Measurements from ENCODE around the gene PTTG1IP. TPM values are rescaled to one million over a fixed set of nuclear protein-coding genes. Genes with fewer than 3 reads are reported as not detected.

Gene PTTG1IP
- total RNA-seq, 1 donor, result 413 TPM

DNA sequence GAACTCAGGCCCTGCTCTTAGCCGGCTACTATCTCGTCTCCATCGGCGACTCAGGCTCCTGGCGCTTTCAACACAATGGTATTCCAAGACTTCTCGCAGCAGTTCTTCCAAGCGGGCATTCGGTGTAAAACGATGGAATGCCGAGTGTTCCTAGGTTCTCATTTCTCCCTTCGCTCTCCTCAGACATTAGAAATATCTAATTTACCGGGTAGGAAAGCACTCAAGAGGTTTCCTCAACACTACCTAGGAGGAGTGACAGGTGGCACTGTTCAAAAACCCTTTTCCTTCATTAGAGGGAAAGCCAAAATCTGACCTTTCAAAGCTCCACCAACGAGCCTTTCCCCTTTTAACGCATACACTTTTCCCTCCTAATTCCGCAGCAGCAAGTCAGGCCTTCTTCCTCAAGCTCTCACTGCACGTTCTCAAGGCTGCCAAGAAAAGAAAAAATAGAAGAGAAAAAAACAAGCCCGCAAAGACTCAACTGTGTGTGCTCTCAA, 72.5 kb downstream of the PTTG1IP start:
- Histone ChIP-seq H3K9me3 (ENCODE audit: low read depth, low read length) (no peaks in the 10 kb centered on the region), H3K4me1 (ENCODE audit: insufficient read depth, low read length) (peaks cover 19% of the 10 kb centered on the region), H3K4me2 (ENCODE audit: insufficient read depth, low read length) (peak overlapping the region; percentile 91), H3K36me3 (ENCODE audit: insufficient read depth, low read length) (peaks cover 49% of the 10 kb centered on the region), H2AFZ (ENCODE audit: low read length) (peak overlapping the region; percentile 90), H3K27me3 (ENCODE audit: insufficient read depth, low read length) (no peaks in the 10 kb centered on the region), H3K4me3 (ENCODE audit: insufficient read depth, low read length) (peak overlapping the region; percentile 96), H3K79me2 (ENCODE audit: insufficient read depth, low read length) (peaks cover 74% of the 10 kb centered on the region), H4K20me1 (ENCODE audit: insufficient read depth, low read length) (peaks cover 30% of the 10 kb centered on the region), H3K27ac (ENCODE audit: low read depth, low read length) (peak overlapping the region; percentile 70)
- DNase-seq (ENCODE audit: insufficient read length, low spot score, missing footprints), result peak; percentile 76
- TF ChIP-seq, protein P1, sequence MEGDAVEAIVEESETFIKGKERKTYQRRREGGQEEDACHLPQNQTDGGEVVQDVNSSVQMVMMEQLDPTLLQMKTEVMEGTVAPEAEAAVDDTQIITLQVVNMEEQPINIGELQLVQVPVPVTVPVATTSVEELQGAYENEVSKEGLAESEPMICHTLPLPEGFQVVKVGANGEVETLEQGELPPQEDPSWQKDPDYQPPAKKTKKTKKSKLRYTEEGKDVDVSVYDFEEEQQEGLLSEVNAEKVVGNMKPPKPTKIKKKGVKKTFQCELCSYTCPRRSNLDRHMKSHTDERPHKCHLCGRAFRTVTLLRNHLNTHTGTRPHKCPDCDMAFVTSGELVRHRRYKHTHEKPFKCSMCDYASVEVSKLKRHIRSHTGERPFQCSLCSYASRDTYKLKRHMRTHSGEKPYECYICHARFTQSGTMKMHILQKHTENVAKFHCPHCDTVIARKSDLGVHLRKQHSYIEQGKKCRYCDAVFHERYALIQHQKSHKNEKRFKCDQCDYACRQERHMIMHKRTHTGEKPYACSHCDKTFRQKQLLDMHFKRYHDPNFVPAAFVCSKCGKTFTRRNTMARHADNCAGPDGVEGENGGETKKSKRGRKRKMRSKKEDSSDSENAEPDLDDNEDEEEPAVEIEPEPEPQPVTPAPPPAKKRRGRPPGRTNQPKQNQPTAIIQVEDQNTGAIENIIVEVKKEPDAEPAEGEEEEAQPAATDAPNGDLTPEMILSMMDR (IDR thresholded peaks at IDR 0.05; ENCODE audit: extremely low read depth, low read depth, low read length), result peak; percentile 43

DNA sequence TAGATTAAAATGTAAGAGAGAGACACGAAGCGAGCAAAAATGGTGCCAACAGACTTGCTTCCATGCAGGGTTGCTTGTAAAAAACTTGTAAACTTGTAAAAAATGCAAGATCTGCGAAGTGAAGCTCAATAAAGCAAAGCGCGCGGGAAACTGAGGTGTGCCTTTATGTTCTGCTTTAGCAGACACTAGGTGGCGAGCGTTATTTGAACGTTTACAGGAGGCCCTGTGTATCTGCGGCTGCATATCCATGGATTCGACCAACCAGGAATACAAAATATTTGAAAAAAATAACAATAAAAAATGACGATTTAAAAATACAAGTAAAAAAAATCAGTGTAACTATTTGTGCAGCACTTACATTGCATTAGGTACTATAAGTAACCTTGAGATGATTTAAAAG, 73.4 kb downstream of the PTTG1IP start:
- peak; percentile 68 for DNase-seq (ENCODE audit: insufficient read length, low spot score, missing footprints)
- TF ChIP-seq, protein P1 (IDR thresholded peaks at IDR 0.05; ENCODE audit: extremely low read depth, low read depth, low read length), result peak; percentile 50
- H3K79me2 ChIP-seq (ENCODE audit: insufficient read depth, low read length), result peaks cover 76% of the 10 kb centered on the region
- no peaks in the 10 kb centered on the region for H3K9me3 ChIP-seq (ENCODE audit: low read depth, low read length)
- no peak overlapping the region for H2AFZ ChIP-seq (ENCODE audit: low read length)
- peaks cover 45% of the 10 kb centered on the region for H3K36me3 ChIP-seq (ENCODE audit: insufficient read depth, low read length)
- H3K4me1 ChIP-seq (ENCODE audit: insufficient read depth, low read length), result peaks cover 19% of the 10 kb centered on the region
- H3K4me2 ChIP-seq (ENCODE audit: insufficient read depth, low read length), result peak overlapping the region; percentile 91
- no peak overlapping the region for H3K27ac ChIP-seq (ENCODE audit: low read depth, low read length)
- peak overlapping the region; percentile 96 for H3K4me3 ChIP-seq (ENCODE audit: insufficient read depth, low read length)
- H3K27me3 ChIP-seq (ENCODE audit: insufficient read depth, low read length), result no peaks in the 10 kb centered on the region
- H4K20me1 ChIP-seq (ENCODE audit: insufficient read depth, low read length), result peaks cover 39% of the 10 kb centered on the region

DNA sequence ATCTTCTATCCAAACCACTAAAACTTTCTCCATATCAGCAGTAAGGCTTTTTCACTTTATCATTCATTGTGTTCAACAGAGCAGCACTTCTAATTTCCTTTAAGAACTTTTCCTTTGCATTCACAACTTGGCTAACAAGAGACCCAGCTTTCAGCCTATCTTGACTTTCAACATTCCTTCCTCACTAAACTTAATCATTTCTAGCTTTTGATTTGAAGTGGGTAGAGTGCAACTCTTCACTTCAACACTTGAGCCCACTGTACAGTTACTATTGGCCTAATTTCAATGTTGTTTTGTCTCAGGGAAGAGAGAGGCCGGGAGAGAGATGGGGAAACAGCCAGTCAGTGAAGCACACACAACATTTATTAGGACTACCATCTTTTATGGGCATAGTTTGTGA, 73.8 kb downstream of the PTTG1IP start:
- no peak overlapping the region for H3K4me2 ChIP-seq (ENCODE audit: insufficient read depth, low read length)
- no peak overlapping the region for H2AFZ ChIP-seq (ENCODE audit: low read length)
- no peaks in the 10 kb centered on the region for H3K9me3 ChIP-seq (ENCODE audit: low read depth, low read length)
- TF ChIP-seq, protein P1 (IDR thresholded peaks at IDR 0.05; ENCODE audit: extremely low read depth, low read depth, low read length), result no peak
- H3K4me3 ChIP-seq (ENCODE audit: insufficient read depth, low read length), result no peak overlapping the region
- H3K27me3 ChIP-seq (ENCODE audit: insufficient read depth, low read length), result no peaks in the 10 kb centered on the region
- peaks cover 40% of the 10 kb centered on the region for H4K20me1 ChIP-seq (ENCODE audit: insufficient read depth, low read length)
- DNase-seq (ENCODE audit: insufficient read length, low spot score, missing footprints), result no peak
- H3K36me3 ChIP-seq (ENCODE audit: insufficient read depth, low read length), result peaks cover 40% of the 10 kb centered on the region
- peaks cover 76% of the 10 kb centered on the region for H3K79me2 ChIP-seq (ENCODE audit: insufficient read depth, low read length)
- H3K4me1 ChIP-seq (ENCODE audit: insufficient read depth, low read length), result peaks cover 19% of the 10 kb centered on the region
- H3K27ac ChIP-seq (ENCODE audit: low read depth, low read length), result no peak overlapping the region

Other genes starting within 250 kb of the PTTG1IP start
- not detected in 2 replicates for gene KRTAP10-9, start 246.6 kb downstream of the PTTG1IP start, total RNA-seq
- gene KRTAP10-10, start 236.3 kb downstream of the PTTG1IP start, total RNA-seq, result not detected in 2 replicates
- gene KRTAP10-11, start 227.3 kb downstream of the PTTG1IP start, total RNA-seq, result not detected in 2 replicates
- not detected in 2 replicates for gene KRTAP12-4, start 219.0 kb downstream of the PTTG1IP start, total RNA-seq
- gene KRTAP12-3, start 215.8 kb downstream of the PTTG1IP start, total RNA-seq, result not detected in 2 replicates
- gene KRTAP12-2, start 206.8 kb downstream of the PTTG1IP start, total RNA-seq, result not detected in 2 replicates
- not detected in 2 replicates for gene KRTAP12-1, start 191.5 kb downstream of the PTTG1IP start, total RNA-seq
- gene KRTAP10-12, start 176.5 kb downstream of the PTTG1IP start, total RNA-seq, result not detected in 2 replicates
- gene TSPEAR, start 162.1 kb downstream of the PTTG1IP start, total RNA-seq, result not detected in 2 replicates
- 75.3 and 94.3 TPM in 2 replicates for gene UBE2G2, start 71.9 kb downstream of the PTTG1IP start, total RNA-seq
- gene SUMO3, start 55.6 kb downstream of the PTTG1IP start, total RNA-seq, result 80.7 and 82.8 TPM in 2 replicates
- 13.3 and 15.2 TPM in 2 replicates for gene ITGB2, start 47.2 kb upstream of the PTTG1IP start, total RNA-seq
- 9.4 and 10.9 TPM in 2 replicates for gene SLX9, start 66.3 kb upstream of the PTTG1IP start, total RNA-seq
- 19.5 and 28.9 TPM in 2 replicates for gene ADARB1, start 200.9 kb upstream of the PTTG1IP start, total RNA-seq